HepG2 (cell line): ENCODE measurements around the gene NDOR1. TPM values are rescaled to one million over a fixed set of nuclear protein-coding genes. Genes with fewer than 3 reads are reported as not detected.

Experiments used
- EEA1 ChIP-seq: sonication (generic); formaldehyde crosslinking; IDR thresholded peaks from 2 replicates; pipeline ENCODE4 v1.5.1; 2020; ENCODE audit warnings: mild to moderate bottlenecking, missing genetic modification reagents, borderline replicate concordance
- GTF2F1 ChIP-seq: fragments of 150-350 bp; IDR thresholded peaks from 2 replicates; pipeline ENCODE4 v1.6.1; 2014; ENCODE audit warnings: low read length
- HNRNPL ChIP-seq: fragments of 200-400 bp; formaldehyde crosslinking; IDR thresholded peaks from 2 replicates; pipeline ENCODE4 v1.6.1; 2017; ENCODE audit warnings: mild to moderate bottlenecking, low read depth, low read length
- IRF1 ChIP-seq: sonication (generic); formaldehyde crosslinking; IDR thresholded peaks from 2 replicates; pipeline ENCODE4 v1.4.0; 2020; ENCODE audit warnings: low read depth, mild to moderate bottlenecking, missing genetic modification reagents
- ISX ChIP-seq: sonication (generic); formaldehyde crosslinking; conservative IDR thresholded peaks from 2 replicates; pipeline ENCODE4 v1.5.0; 2020; ENCODE audit warnings: missing genetic modification reagents
- KLF11 ChIP-seq: IDR thresholded peaks from 2 replicates; pipeline ENCODE4 v1.6.1; 2016; ENCODE audit warnings: missing compliant biosample characterization
- MXD1 ChIP-seq: sonication (generic); formaldehyde crosslinking; IDR thresholded peaks from 2 replicates; pipeline ENCODE4 v1.4.0; 2020; ENCODE audit warnings: mild to moderate bottlenecking, missing genetic modification reagents
- NKX3-1 ChIP-seq: sonication (generic); formaldehyde crosslinking; IDR thresholded peaks from 2 replicates; pipeline ENCODE4 v1.5.0; 2020; ENCODE audit warnings: missing genetic modification reagents
- PLRG1 ChIP-seq: fragments of 450-650 bp; conservative IDR thresholded peaks from 2 replicates; pipeline ENCODE4 v1.6.1; 2016
- POGK ChIP-seq: sonication (generic); formaldehyde crosslinking; conservative IDR thresholded peaks from 2 replicates; pipeline ENCODE4 v1.8.0; 2022; ENCODE audit warnings: mild to moderate bottlenecking, moderate library complexity, missing genetic modification reagents
- RFXANK ChIP-seq: IDR thresholded peaks from 2 replicates; pipeline ENCODE4 v1.6.1; 2016
- SIN3B ChIP-seq: fragments of 150-350 bp; IDR thresholded peaks from 2 replicates; pipeline ENCODE4 v1.6.1; 2014; ENCODE audit warnings: low read length
- SPEN ChIP-seq: sonication (generic); formaldehyde crosslinking; IDR thresholded peaks from 2 replicates; pipeline ENCODE4 v1.5.1; 2020; ENCODE audit warnings: low read depth, mild to moderate bottlenecking, missing genetic modification reagents
- TSC22D2 ChIP-seq: sonication (generic); formaldehyde crosslinking; IDR thresholded peaks from 2 replicates; pipeline ENCODE4 v1.5.1; 2020; ENCODE audit warnings: missing genetic modification reagents, mild to moderate bottlenecking, borderline replicate concordance
- ZBTB34 ChIP-seq: sonication (generic); formaldehyde crosslinking; IDR thresholded peaks from 2 replicates; pipeline ENCODE4 v1.8.0; 2022; ENCODE audit warnings: mild to moderate bottlenecking, missing genetic modification reagents
- ZNF101 ChIP-seq: sonication (generic); formaldehyde crosslinking; IDR thresholded peaks from 2 replicates; pipeline ENCODE4 v1.4.0; 2020; ENCODE audit warnings: mild to moderate bottlenecking, low read depth, missing genetic modification reagents, borderline replicate concordance
- ZNF20 ChIP-seq: sonication (generic); formaldehyde crosslinking; IDR thresholded peaks from 2 replicates; pipeline ENCODE4 v1.4.0; 2020; ENCODE audit warnings: mild to moderate bottlenecking, moderate library complexity, missing genetic modification reagents
- ZNF207 ChIP-seq: fragments of 450-650 bp; IDR thresholded peaks from 2 replicates; pipeline ENCODE4 v1.6.1; 2016; ENCODE audit warnings: antibody characterized with exemption, borderline replicate concordance
- ZNF367 ChIP-seq: sonication (generic); formaldehyde crosslinking; IDR thresholded peaks from 2 replicates; pipeline ENCODE4 v1.4.0; 2020; ENCODE audit warnings: missing genetic modification reagents, borderline replicate concordance
- ZNF460 ChIP-seq: sonication (generic); formaldehyde crosslinking; IDR thresholded peaks from 2 replicates; pipeline ENCODE4 v1.5.1; 2020; ENCODE audit warnings: missing genetic modification reagents, mild to moderate bottlenecking, borderline replicate concordance
- ZNF512 ChIP-seq: sonication (generic); formaldehyde crosslinking; IDR thresholded peaks from 2 replicates; pipeline ENCODE4 v1.4.0; 2020; ENCODE audit warnings: mild to moderate bottlenecking, missing genetic modification reagents
- ZNF597 ChIP-seq: sonication (generic); formaldehyde crosslinking; IDR thresholded peaks from 2 replicates; pipeline ENCODE4 v1.5.0; 2020; ENCODE audit warnings: missing genetic modification reagents
- ZNF598 ChIP-seq: sonication (generic); formaldehyde crosslinking; IDR thresholded peaks from 2 replicates; pipeline ENCODE4 v1.5.1; 2020; ENCODE audit warnings: mild to moderate bottlenecking, missing genetic modification reagents, borderline replicate concordance
- ZNF891 ChIP-seq: sonication (generic); formaldehyde crosslinking; IDR thresholded peaks from 2 replicates; pipeline ENCODE4 v1.5.0; 2020; ENCODE audit warnings: mild to moderate bottlenecking, missing genetic modification reagents
- polyA plus RNA-seq, 8 experiments: library from polyadenylated mRNA; depleted of rRNA in 3 of 8; stranded (reverse) in 7 of 8; unstranded in 1 of 8; fragments of >200 nt; fragmentation: Illumina TruSeq in 4 of 8; extraction: Trizol in 4 of 8; gene quantifications; 2 replicates each; pipeline versions ENCODE4 v1.2.1 to v1.2.3, GENCODE V29; 2011 to 2016; ENCODE audit warnings: low read depth in 4 of 8, missing spikeins in 1 of 8, mixed read lengths in 1 of 8; ENCODE audit not compliant: insufficient read depth in 1 of 8
- total RNA-seq, 5 experiments: library from RNA; depleted of rRNA; stranded (reverse); fragments of >200 nt; fragmentation: Illumina TruSeq; extraction: Trizol; gene quantifications; 2 replicates each; pipeline ENCODE4 v1.2.3, GENCODE V29; 2016; ENCODE audit warnings: low read depth in 1 of 5

Gene NDOR1
- total and polyA plus RNA-seq, 2 of the 13 experiments (the other 11 are each of a cell fraction or from before 2014, with no cell fraction given), result 3.6 to 8.7 TPM

GRCh38 chr9:137240841-137241489 is 35.5 kb downstream of the NDOR1 start, which contains the start of gene TUBB4B (continued):
- TF ChIP-seq HNRNPL, result peak; percentile 80; the same call in 1 of the 2 replicates
- no peak for TF ChIP-seq ZNF101 (CRISPR knock-in tag)
- no peak for TF ChIP-seq IRF1
- no peak for TF ChIP-seq ZNF597 (CRISPR knock-in tag)
- no peak for TF ChIP-seq ZNF512 (CRISPR knock-in tag)
- 0 out of 2 replicates have a peak, but pooled peaks have one; percentile 19 for TF ChIP-seq ZNF598
- TF ChIP-seq ZNF891 (CRISPR knock-in tag), result peak; percentile 81; the same call in 1 of the 2 replicates
- peak; percentile 91 for TF ChIP-seq TSC22D2
- TF ChIP-seq MXD1 (CRISPR knock-in tag), result no peak; the same call in 1 of the 2 replicates
- no peak; the same call in 1 of the 2 replicates for TF ChIP-seq KLF11
- no peak for TF ChIP-seq RFXANK (CRISPR knock-in tag)
- no peak for TF ChIP-seq EEA1
- 0 out of 2 replicates have a peak, but pooled peaks have one; percentile 69 for TF ChIP-seq ISX
- peak; percentile 3; the same call in 1 of the 2 replicates for TF ChIP-seq POGK
- peak; percentile 81; the same call in 1 of the 2 replicates for TF ChIP-seq ZNF367
- TF ChIP-seq PLRG1, result no peak
- no peak for TF ChIP-seq ZNF20 (CRISPR knock-in tag)
- no peak for TF ChIP-seq ZNF460 (CRISPR knock-in tag)
- TF ChIP-seq ZBTB34 (CRISPR knock-in tag), result no peak
- TF ChIP-seq ZNF207, result no peak
- TF ChIP-seq SIN3B, result no peak; the same call in 1 of the 2 replicates
- TF ChIP-seq NKX3-1, result peak; percentile 74; the same call in 1 of the 2 replicates
- peak; percentile 98 for TF ChIP-seq GTF2F1
- no peak; the same call in 1 of the 2 replicates for TF ChIP-seq SPEN (CRISPR knock-in tag)
